Fibroblast of skin of right quadriceps (primary cell): ENCODE data around the gene STARD7.
"Not testable (repeated sequence)": the region's sequence is repeated elsewhere in the genome, so short reads cannot be mapped to it uniquely, and the experiment has no call there.

Experiments
- DNase-seq: peaks from one replicate; pipeline ENCODE4 v3.0.0-alpha.2; 2013

The STARD7 gene

GRCh38 chr2:96146153-96146880 is 62.3 kb downstream of the STARD7 start:
- no peak for DNase-seq

- no peak for DNase-seq
Observed at GRCh38 chr2:96145848-96146152, 62.8 kb downstream of the STARD7 start.

- peak; percentile 60 for DNase-seq
Observed at GRCh38 chr2:96145036-96145847, 63.4 kb downstream of the STARD7 start, which contains the start of gene DUSP2. DUSP2 (minus strand) TSS chr2:96145440; CDS start chr2:96145354, 86 bp downstream.

DNA sequence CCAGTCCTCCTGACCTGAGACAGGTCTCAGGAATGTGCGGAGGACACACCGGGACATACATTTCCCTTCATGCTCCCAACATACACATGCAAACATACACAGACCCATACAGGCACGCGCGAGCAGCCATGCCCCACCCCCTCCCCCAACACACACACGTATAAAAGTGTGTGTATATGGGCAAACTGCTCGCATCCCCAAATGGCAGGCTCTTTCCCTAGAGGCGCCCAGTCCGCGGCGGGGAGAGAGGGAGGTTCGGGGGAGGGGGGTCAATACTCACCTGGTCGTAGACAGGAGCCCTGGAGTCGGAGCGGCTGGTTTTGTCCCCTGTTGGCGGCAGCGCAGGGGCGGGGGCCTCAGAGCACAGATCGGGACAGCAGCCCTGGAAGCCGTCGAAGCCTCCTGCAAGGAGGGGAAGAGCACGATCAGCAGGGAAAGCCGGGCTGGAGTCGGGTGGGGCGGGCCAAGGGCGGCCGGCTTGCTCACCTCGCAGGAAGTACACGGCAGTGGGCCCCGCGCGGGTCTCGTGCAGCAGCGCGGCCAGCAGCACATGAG is 64.1 kb downstream of the STARD7 start:
- peak; percentile 10 for DNase-seq

- no peak for DNase-seq
Observed at GRCh38 chr2:96143848-96144480, 64.7 kb downstream of the STARD7 start.

DNA sequence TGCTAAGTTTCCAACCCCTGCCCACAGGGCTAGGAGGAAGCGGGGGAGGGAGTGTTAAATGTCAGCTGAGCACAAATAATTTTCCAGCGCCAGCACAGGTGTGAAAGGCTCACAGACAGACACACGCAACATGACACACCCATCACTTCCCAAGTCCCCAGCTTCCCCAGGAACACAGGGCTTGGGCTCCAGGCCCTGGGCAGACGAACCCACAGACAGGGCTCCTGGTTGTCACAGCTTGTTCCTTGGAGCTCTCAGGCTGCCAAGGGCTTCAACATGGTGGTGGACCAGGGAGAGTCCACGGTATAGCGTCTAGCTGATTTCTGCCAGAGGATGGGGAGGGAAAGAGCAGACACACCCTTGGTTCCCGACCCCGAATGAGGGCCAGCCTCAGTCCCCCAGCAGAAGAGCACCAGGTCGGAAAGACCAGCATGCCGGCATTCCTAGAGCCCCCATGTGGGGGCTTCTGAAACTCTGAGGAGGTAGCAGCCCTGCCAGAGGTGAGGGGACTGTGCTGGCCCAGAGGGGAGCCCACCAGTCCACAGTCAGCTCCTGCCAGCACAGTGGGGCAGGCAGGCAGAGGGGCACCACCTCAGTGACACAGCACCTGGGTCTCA is 65.3 kb downstream of the STARD7 start:
- DNase-seq: no peak

GRCh38 chr2:96142217-96143113 is 66.2 kb downstream of the STARD7 start:
- DNase-seq: no peak

- DNase-seq: not testable (repeated sequence)
Observed at GRCh38 chr2:96141624-96141967, 67.0 kb downstream of the STARD7 start.

DNA sequence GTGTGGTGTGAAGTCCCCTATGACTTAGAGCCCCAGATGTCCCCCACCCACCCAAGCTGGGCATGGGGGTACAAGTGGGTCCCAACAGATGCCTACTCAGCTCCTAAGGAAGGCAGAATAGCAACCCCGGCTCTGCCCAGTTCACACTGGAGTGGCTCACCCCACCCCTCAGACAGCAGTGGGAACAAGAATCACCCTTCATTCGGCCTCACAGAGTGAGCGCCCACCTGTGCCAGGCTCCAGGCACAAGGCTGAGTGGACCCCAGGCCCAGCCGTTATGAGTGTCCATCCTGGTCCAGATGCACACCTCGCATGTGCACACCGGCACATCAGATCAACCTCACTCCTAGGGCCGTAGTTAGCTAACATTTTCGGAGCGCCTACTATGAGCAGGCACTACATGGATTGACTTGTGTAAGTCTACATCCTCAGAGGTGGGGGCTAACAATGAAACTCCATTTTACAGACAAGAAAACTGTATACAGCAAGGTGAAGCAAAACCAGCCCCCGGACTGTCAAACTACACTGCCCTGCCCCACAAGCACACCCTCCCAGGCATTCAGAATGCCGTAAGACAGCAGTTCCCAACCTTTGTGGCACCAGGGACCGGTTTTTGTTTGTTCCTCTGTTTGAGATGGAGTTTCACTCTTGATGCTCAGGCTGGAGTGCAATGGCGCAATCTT is 67.5 kb downstream of the STARD7 start:
- no peak for DNase-seq

GRCh38 chr2:96139181-96139758 is 69.4 kb downstream of the STARD7 start:
- no peak for DNase-seq

- DNase-seq: peak; percentile 27
Observed at GRCh38 chr2:96138179-96139145, 70.2 kb downstream of the STARD7 start, which contains the start of gene ASTL. ASTL (minus strand) TSS chr2:96138502; CDS start chr2:96138436, 66 bp downstream.

- DNase-seq: no peak
Observed at GRCh38 chr2:96137321-96138178, 71.1 kb downstream of the STARD7 start.

DNA sequence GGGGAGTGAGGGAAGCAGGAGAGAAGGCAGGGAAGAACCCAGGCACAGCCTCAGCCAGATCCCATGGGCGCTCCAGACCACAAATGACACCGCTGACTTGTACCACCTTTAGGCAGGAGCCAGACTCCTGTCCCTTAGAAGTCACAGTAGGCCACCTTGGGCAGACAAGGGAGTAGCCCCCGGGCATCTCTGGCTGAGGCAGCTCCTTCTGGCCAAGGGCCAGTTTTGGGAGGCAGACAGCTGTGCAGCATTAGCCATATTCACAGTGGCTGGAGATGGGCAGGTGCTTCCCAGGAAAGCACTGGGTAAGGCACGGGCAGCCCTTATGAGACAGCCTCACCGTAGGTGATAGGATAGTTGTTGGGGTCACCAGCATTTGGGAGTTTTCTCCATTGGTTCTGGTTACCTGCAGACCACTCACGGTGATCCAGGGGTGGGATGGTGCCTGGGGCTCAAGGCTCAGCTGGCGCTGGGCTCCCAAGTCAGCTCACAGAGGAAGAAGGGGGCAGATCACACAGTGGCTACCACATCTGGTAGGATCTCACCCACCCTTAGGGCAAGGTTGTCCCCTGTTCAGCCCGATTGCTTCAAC is 72.4 kb downstream of the STARD7 start:
- DNase-seq: no peak

- no peak for DNase-seq
Observed at GRCh38 chr2:96135621-96136020, 73.0 kb downstream of the STARD7 start.

DNA sequence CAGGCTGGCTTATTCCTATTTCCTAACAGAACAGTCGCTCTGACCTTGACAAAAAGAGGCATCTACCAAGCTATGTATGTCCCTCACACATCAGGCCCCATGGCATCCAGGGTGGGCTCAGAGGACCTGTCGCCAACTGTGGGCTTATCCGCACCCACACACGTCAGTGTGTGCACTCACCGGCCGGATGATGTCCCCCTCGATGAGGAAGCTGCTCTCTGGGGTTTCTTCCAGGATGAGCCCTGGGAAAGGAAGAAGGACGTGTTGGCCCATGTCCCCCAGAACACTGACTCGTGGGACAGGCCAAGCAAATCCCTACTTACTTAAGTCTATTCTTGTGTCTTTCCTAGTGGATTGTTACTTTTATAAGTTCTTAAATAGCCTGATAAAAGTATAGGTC is 73.5 kb downstream of the STARD7 start:
- no peak for DNase-seq
